RPMI8226 (cell line): ENCODE measurements around the gene DCST1.
A peak's percentile ranks its signal among the peaks of the same experiment; 100 is the strongest.

Source experiments
- DNase-seq: peaks from one replicate; pipeline ENCODE4 v3.0.0-alpha.2; 2015

The DCST1 gene

DNA sequence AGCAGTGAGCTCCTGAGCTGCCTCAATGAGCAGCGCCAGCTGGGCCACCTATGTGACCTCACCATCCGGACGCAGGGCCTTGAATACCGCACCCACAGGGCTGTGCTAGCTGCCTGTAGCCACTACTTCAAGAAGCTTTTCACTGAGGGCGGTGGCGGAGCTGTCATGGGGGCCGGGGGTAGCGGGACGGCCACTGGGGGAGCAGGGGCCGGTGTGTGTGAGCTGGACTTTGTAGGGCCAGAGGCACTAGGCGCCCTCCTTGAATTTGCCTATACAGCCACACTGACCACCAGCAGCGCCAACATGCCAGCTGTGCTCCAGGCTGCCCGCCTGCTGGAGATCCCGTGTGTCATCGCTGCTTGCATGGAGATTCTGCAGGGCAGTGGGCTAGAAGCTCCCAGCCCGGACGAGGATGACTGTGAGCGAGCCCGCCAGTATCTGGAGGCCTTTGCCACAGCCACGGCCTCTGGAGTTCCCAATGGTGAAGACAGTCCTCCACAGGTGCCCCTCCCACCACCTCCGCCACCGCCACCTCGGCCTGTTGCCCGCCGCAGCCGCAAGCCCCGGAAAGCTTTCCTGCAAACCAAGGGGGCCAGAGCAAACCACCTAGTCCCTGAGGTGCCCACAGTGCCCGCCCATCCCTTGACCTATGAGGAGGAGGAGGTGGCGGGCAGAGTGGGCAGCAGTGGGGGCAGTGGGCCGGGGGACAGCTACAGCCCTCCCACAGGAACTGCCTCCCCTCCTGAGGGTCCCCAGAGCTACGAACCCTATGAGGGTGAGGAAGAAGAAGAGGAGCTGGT is 18.7 kb upstream of the DCST1 start:
- DNase-seq, result no peak

DNA sequence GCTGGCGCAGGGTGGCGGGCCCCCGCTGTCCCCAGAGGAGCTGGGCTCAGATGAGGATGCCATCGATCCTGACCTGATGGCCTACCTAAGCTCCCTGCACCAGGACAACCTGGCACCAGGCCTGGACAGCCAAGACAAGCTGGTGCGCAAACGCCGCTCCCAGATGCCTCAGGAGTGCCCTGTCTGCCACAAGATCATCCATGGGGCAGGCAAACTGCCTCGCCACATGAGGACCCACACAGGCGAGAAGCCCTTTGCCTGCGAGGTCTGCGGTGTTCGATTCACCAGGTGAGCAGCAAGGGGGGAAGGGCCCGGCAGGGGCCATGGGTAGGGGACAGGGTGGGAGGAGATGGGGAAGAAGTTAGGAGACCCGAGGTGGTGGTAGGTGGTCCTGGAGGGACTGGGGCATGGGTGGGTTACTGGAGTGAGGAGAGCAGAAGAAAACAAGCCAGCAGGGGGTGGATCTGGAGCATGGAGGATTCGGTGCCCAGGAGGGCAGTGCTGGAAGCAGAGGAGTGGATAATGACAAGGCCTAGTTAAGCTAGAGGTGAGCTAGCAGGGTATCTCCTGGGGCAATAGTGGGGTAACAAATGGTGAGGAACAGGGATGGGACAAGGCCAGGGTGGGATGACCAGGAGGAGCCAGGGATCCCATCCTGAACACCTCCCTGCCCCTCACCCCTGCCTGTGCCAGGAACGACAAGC is 17.9 kb upstream of the DCST1 start:
- DNase-seq, result peak; percentile 49

DNA sequence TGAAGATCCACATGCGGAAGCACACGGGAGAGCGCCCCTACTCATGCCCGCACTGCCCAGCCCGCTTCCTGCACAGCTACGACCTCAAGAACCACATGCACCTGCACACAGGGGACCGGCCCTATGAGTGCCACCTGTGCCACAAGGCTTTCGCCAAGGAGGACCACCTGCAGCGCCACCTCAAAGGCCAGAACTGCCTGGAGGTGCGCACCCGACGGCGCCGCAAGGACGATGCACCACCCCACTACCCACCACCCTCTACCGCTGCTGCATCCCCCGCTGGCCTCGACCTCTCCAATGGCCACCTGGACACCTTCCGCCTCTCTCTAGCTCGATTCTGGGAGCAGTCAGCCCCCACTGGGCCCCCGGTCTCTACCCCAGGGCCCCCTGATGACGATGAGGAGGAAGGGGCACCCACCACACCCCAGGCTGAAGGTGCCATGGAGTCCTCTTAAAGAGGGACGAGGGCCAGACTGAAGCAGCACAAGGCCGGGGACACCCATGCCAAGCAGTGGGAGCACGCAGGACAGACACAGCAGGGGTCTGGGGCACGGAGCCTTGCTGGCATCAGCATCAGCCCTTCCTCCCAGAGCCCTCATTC is 17.3 kb upstream of the DCST1 start:
- peak; percentile 98 for DNase-seq

DNA sequence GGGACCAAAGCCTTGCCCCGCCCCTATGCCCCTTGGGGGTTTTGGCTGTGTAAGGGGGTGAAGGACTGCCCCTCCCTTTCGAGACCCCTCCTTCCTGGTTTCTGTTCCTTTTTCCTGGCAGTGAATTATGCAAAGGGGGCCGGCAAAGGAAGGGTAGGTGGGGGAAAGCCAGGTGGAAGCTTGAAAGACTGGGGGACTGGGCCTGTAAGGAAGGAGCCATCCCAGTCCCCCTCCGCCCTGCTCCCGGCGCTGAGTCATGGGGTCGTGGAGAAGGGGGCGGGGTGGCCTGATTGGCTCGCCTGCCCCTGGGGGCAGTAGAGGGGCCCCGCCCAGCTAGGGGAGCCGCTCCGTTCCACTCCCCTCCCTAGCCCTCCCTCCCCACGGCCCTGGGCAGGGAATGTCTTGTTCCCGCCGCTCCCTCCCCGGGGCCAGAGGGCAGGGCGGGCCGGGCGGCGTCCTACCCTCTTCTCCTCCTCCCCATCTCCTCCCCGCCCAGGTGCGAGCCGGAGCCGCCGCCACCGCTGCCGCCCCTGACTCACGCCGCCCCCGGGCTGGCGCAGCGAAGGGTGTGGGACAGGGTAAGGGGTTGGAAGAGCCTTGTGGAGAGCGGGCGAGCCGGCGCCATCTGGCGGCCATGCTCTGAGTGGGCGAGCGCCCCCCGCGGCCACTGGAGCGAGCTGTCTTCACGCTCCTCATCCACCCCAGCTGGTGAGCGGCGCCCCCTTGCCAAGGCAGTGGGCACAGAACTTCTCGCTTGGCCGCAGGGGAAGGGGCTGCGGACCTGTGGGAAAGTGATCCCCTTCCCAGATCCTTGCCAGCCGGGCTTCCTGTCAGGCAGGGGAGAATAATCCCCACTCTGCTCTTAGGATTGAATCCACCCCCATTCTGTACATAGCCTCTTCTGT is 16.3 kb upstream of the DCST1 start:
- DNase-seq, result peak; percentile 95

DNA sequence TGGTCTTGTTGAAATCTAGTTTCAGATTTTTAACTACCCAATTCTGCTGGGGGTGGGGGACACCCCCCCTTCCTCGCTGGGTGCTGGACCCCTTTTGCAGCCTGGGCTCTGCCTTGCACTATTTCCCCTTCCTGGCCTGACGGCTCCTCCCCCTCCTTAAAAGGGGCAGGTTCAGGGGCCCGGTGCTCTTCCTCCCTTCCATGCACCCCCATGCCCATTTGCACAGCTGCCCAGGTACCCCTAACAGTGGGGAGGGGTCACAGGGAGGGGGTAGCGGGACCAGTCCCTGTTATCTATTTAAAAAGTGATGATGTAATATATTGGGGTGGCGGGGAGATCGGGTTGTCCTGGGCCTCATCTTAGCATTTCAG is 15.7 kb upstream of the DCST1 start:
- peak; percentile 69 for DNase-seq

DNA sequence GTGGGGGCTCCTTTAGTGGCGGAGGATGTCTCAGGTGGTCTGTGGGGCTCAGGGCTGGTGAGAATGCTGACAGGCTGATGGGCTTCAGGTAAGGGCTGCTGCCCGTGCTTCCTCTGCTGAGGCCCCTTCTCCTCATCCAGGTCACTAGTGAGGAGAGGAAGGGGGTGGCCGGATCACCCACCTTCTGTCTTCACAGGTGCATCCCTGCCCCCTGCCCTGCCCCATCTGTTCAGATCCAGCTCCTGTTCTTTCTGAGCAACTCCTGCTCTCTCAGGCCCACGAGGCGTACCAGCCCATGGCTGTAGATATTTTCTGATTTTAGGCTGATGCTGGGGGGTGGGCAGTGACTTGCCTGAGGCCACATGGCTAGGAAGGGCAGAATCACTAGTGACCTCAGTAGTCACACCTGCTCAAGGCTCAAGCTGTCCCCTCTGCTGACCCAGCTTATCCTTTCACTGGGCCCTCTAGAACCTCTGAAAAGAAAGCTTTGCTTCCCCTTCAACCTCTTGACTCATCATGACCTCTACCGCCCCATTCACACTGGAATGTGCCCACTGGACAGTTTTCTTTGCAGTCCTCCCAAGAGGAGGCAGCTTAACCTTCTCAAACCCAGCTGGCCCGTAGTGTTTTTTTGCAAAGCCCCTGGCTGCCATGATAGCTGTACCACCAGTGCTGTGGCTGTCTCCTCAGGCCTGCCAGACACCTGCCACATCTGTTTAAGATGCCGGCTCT is 14.8 kb upstream of the DCST1 start:
- DNase-seq, result peak; percentile 98

DNA sequence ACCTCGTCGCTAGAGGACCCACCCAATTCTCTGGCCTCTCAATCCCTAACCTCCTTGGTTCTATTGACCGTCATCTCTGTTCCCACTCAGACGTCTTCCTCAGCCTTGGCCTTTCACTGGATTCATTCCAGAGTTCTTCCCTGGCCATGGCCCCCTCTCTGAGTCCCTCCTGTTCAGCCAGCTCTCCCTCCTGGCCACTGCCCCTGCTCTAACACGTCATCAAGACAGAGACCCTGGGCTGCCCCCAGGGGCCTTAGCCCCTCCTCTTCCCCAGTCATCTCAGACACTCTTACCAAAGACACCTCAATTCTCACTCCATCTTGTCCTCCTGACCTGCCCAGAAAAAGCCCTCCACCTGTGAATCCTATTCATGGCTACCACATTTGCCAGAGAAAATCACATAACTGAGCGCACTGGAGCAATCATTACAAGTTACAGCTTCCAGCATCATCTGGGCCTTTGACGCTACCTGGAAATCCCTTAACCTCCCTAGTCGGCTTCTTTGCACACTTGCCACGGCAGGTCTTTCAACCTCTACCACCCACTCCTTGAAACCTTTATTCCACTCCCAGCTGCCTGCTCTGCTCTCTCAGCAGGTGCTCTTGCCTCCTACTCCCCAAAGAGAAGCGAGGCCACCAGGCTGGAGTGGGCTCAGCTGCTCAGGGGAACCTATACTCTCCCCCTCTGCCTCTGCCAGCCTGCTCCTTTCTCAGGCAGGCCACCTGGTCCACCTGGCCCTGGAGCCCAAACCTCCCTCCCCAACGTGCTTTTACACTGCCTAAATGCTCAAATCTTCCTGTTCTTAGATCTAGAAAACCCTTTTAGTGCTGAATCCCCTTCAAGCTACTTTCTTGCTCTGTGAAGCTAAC is 14.0 kb upstream of the DCST1 start:
- peak; percentile 89 for DNase-seq

DNA sequence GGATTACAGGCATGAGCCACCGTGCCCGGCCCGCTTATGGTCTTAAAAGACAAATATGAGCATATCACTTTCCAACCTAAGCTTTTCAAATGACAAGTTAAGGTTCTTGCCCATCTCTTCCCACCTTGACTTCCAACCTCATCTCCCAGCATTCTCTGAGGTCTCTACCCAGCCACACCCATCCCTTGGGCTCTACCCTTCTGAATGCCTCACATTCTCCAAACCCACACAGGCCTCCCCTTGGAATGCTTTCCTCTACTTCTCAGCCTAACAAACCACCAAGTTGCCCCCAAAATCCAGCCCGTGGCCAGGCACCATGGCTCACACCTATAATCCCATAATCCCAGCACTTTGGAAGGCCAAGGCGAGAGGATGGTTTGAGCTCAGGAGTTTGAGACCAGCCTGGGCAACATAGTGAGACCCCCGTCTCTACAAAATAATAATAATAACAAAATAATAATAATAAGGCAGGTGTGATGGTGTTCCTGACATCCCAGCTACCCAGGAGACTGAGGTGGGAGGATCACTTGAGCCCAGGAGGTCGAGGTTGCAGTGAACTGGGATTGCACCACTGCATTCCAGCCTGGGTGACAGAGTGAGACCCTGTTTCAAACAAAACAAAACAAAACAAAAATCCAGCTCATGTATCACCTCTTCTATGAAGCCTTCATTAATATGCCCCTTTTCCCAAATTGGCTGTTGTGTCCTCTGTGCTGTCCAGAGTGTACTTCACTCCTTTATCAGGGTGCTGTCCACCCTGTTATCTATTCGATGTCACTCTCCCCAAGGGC is 11.3 kb upstream of the DCST1 start:
- no peak for DNase-seq

DNA sequence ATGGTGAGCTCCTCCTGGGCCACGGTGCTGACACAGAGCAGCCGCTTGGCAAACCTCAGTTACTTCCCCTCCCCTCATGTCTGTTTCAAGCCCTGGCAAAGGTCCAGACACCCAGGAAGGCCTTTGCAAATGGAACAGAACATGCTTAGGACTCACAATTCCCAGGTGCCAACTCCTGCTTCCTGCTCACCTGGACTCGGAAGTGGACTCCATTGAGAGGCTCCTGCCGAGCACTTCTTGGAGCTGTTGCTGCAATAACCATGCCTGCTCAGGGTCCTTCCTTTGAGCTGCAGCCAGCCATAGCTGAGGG is 10.7 kb upstream of the DCST1 start:
- peak; percentile 88 for DNase-seq

DNA sequence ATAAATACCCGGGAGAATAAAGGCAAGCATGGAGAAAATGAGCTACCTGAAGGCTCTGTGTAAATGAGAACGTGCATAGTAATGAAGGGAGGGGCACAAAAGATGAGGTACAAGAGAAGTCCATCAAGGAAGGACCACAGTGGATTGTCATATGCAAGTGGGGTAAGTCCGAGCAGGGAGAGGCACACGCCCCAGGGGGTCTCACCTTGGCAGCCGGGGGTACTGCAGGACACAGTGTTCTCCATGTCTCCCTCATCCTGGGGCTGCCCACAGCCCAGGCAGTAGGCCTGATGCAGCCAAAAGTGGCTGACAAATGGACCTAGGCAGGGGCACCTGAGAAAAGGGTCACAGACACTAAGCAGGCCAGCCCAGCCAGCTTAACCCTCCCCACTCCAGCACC is 10.0 kb upstream of the DCST1 start:
- DNase-seq, result no peak

DNA sequence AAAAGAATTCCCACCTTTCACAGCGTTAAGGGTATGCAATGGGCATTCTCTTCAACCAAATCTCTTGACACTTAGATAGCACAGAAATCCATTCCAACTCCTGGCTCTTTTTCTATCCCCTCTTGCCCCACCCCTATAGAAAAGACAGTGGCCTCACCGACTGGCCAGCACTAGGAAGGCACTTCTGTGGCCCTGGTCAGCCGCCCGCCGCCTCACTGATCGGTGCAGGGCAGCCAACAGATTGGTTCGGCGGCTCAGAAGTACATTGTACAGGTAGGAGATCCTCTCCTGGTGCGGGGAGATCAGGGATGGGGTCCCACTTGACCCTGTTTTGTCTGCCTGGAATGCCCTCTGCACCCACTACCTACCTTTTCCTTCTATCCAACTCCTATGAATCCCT is 9.3 kb upstream of the DCST1 start:
- DNase-seq, result no peak

DNA sequence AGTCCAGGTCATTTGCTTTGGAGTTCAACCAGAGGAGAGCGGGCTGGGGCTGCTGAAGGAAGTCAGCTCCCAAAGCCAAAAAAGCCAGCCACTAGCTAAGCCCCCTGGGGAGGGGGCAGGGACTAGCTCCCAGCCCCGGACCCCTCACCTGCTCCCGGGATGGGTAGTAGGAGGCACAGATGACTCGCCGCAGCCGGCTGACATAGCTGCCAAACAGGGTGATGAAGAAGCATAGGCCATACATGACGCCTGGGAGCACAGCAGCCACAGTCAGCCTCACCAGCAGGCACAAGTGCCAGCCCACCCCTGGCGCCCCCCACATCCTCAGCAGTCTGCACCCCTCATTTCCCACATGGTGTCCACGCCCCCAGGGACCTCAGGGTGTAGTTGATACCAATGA is 7.5 kb upstream of the DCST1 start:
- DNase-seq, result no peak

DNA sequence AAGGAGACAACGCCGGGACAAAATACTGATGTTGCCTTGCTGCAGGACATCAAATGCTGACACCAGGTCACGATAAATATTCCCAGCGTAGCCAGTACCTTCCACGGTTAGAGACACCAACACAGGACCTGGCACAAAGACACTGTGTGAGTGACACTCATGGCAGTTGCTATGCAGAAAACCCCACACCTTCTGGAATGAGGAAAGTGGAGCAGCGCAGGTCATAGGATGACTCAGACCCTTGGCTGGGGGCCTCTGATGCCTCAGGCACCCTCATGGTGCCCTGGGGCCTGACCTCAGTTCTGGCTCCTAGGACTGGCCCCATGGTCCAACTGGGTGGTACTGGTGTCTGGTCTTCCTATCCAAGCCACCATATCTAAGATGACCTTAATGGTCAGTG is 7.0 kb upstream of the DCST1 start:
- DNase-seq, result no peak

DNA sequence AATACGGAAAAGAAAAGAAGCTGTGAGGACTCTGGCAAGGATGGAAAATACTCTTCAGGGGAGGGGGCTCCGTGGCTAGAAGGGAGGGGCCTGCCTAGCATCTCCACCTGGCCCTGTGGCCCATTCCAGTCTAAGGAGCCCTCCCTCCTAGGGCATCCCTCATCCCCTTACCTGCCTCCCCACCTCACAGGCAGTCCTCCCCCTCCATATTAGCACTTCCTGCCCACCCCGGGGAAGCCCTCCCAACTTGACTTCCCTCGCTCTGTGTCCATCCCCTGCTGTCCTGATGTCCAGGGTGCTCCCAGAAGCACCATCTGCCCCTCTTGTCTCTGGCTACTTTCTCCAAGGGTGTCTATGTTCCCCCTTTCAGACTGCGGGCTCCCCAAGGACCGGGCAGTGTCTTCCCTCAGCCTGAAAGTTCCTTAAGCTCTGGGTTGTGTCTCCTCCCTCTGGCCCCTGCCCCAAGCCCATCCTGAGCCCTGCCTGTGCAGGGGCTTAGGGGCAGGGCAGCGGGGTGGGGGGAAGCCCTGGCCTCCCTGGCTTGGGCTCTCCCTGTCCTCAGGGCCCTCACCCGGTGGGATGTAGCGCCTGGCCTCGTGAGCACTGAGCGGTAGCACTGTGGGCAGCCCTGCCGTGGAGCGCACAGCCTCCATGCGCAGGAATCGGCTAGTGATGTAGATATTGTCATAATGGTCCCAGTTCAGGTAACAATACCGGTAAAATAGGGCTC is 3.9 kb upstream of the DCST1 start:
- no peak for DNase-seq

DNA sequence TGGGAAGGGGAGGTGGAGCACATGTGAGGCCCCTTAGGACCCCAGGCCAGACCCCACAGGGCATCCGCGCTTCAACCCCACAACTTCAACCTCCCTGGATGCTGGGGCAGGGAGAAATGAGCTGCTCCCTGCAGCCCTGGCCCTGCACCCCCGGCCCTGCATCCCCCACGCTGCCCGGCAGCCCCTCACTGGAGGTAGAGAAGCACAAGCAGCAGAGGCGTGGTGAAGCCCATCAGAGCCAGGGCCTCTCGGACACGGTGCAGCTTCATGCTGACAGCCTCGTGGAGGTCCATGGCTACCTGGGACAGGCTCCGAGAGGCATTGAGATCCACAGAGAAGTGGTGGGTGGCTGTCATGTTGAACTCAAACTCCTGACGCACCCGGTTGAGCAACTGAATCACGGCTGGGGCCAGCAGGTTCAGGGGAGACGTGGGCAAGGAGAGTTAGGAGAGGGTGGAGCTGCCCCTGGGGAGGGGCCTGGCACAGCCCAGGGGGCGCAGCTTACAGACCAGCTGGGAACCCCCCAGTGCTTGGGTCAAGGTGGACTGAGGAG is 3.3 kb upstream of the DCST1 start:
- DNase-seq, result no peak

DNA sequence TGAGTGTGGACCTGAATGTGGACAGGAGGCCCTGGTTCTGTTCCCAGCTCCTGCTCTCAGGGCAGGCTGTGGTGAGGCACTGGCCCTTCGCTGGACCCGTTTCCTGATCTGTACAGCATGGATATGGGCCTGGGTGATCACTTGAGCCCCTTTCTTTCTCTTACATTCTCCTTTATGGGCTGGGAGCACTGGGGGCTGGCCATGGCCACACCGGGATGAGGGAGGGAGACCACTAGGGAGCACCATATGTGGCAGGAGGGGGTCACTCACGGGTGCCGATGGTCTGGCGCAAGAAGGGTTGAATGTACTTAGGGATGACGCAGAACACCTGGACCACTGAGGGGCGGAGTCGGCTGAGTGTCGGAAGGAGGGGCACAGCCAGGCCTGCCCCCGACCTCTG is 2.7 kb upstream of the DCST1 start:
- no peak for DNase-seq

DNA sequence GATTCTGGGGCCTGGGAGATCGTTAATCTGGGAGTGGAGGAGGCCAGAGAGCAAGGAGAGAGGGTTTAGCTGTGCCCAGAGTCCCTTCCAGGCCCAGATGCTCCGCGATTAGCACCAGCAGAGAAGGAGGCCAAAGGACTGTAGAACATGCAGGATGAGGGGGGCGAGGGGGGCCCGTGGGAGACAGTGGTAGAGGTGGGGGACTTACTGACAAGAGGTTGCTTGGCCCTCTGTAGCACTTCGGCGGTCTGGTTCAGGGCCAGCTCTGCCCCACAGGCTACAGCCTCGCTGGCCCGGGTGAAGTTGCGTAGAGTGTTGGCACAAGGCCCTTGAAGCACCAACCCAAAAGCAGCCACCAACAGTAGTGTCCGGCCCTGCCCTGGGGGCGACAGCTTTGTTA is 738 bp upstream of the DCST1 start:
- DNase-seq, result no peak

DNA sequence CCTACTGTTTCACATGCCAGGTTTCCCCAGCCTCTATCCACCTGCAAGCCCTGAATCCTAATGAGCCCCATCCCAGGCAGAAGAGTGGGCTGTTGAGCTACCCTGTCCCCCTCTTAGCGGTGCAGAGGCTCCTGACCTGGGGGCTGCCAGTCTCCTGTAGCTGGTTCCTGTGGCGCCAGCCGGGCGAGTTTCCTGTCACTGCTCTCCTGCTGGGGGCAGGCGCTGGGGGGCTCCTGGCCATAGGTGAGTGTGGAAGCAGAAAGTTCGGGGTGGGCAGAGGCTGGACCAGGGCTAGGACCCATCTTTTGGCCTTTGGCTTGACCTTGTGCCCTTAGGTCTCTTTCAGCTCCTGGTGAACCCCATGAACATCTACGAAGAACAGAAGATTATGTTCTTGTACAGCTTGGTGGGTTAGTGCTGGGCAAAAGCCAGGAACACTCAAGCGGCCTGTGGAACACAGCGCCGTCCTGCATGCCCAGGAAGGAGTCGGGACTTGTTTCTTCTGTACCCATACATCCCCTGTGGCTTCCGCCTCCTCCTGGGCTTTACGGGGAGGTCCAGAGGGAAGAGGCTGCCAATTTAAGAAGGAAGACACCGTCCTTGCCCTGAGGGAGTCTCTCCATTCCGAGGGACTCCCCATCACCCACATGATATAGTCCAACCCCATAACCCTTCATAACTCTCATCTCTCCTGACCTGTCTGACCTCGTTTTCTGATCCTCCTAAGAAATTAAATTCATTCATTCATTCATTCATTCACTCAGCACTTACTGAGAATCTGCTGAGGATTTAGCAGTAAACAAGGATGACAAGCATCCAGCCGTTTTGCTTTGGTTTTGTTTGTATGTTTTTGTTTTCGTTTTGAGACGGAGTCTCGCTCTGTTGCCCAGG is 939 bp downstream of the DCST1 start:
- DNase-seq, result no peak

DNA sequence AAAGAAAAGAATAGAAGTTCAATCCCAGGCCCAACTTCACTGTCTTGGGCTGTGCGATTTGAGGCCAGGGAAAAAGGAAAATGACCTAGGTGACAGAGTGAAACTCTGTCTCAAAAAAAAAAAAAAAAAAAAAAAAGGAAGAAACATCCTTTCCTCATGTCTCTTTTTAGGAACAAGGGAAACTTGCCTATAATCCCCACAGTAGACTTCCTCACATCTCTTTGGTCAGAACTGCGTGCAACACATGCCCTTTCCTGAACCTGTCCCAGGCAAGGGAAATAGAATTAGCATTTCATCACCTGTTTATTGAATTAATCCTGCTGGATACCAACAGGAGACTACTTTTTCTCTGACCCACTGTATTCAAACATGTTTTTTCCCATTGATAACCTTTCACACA is 2.3 kb downstream of the DCST1 start:
- no peak for DNase-seq
